GM23338 (cell line): ENCODE measurements around the gene CADPS. TPM values are rescaled to one million over a fixed set of nuclear protein-coding genes. Genes with fewer than 3 reads are reported as not detected.

Experiments
- ATAC-seq: fragments of 200-7000 bp; cut with Tn5 transposase; 3 replicates; pipeline ENCODE4 v1.9.1; 2020
- DNase-seq: peaks from one replicate; pipeline ENCODE4 v3.0.0-alpha.2; 2015; ENCODE audit warnings: low spot score
- H2AFZ ChIP-seq: fragments of 200-600 bp; sonication (generic); 2 replicates; pipeline ENCODE4 v1.8.0; 2016; ENCODE audit warnings: antibody characterized with exemption, mild to moderate bottlenecking, moderate library complexity
- H3F3A ChIP-seq: fragments of 200-600 bp; sonication (generic); replicated peaks from 2 replicates; pipeline ENCODE4 v1.8.0; 2017; ENCODE audit warnings: antibody characterized with exemption, mixed run types, low read depth
- H3K27ac ChIP-seq: fragments of 200-600 bp; sonication (generic); 2 replicates; pipeline ENCODE4 v1.6.1; 2016; ENCODE audit warnings: low read depth
- H3K27me3 ChIP-seq: fragments of 200-600 bp; sonication (generic); 2 replicates; pipeline ENCODE4 v1.8.0; 2016; ENCODE audit warnings: mild to moderate bottlenecking, mixed run types, moderate library complexity; ENCODE audit not compliant: insufficient read depth
- H3K36me3 ChIP-seq: fragments of 200-600 bp; sonication (generic); 2 replicates; pipeline ENCODE4 v1.8.0; 2016; ENCODE audit warnings: mild to moderate bottlenecking; ENCODE audit not compliant: insufficient read depth
- H3K4me1 ChIP-seq: fragments of 200-600 bp; sonication (generic); 2 replicates; pipeline ENCODE4 v1.8.0; 2016; ENCODE audit warnings: mild to moderate bottlenecking, moderate library complexity; ENCODE audit not compliant: insufficient read depth
- H3K4me2 ChIP-seq: fragments of 200-600 bp; sonication (generic); 2 replicates; pipeline ENCODE4 v1.7.1; 2017; ENCODE audit warnings: mixed run types
- H3K4me3 ChIP-seq: fragments of 200-600 bp; sonication (generic); 2 replicates; pipeline ENCODE4 v1.6.1; 2016; ENCODE audit warnings: mixed run types
- H3K79me2 ChIP-seq: fragments of 200-600 bp; sonication (generic); replicated peaks from 2 replicates; pipeline ENCODE4 v1.8.0; 2017; ENCODE audit warnings: mild to moderate bottlenecking; ENCODE audit not compliant: insufficient read depth
- H3K9me2 ChIP-seq: fragments of 200-600 bp; sonication (generic); 2 replicates; pipeline ENCODE4 v1.8.0; 2017; ENCODE audit not compliant: insufficient read depth
- H4K20me1 ChIP-seq: fragments of 200-600 bp; sonication (generic); replicated peaks from 2 replicates; pipeline ENCODE4 v1.8.0; 2017; ENCODE audit warnings: mild to moderate bottlenecking; ENCODE audit not compliant: insufficient read depth
- H3K27ac Mint-ChIP-seq: 2 replicates; pipeline ENCODE4 v1.8.0; 2020; ENCODE audit warnings: inconsistent platforms, mild to moderate bottlenecking, moderate library complexity, mixed read lengths
- H3K27me3 Mint-ChIP-seq: 3 replicates; pipeline ENCODE4 v1.8.0; 2022; ENCODE audit warnings: low read depth, mild to moderate bottlenecking, moderate library complexity, mixed read lengths, inconsistent platforms; ENCODE audit not compliant: insufficient read depth, poor library complexity
- H3K36me3 Mint-ChIP-seq: 3 replicates; pipeline ENCODE4 v1.8.0; 2021; ENCODE audit warnings: low read depth, mild to moderate bottlenecking, inconsistent platforms, moderate library complexity, mixed read lengths
- H3K4me1 Mint-ChIP-seq: 3 replicates; pipeline ENCODE4 v1.8.0; 2020; ENCODE audit warnings: mild to moderate bottlenecking, inconsistent platforms, mixed read lengths
- H3K4me3 Mint-ChIP-seq: 3 replicates; pipeline ENCODE4 v1.8.0; 2021; ENCODE audit warnings: moderate library complexity, mild to moderate bottlenecking, inconsistent platforms, mixed read lengths
- H3K9me3 Mint-ChIP-seq: 3 replicates; pipeline ENCODE4 v1.8.0; 2020; ENCODE audit warnings: moderate library complexity, mild to moderate bottlenecking, inconsistent platforms, mixed read lengths
- CREB1 ChIP-seq: fragments of 250-450 bp; sonication (Bioruptor Pico); IDR thresholded peaks from 2 replicates; pipeline ENCODE4 v1.5.0; 2020; ENCODE audit warnings: low read depth, mild to moderate bottlenecking, moderate library complexity
- ETS1 ChIP-seq: IDR thresholded peaks from 2 replicates; pipeline ENCODE4 v1.6.1; 2016; ENCODE audit warnings: antibody characterized with exemption
- JUNB ChIP-seq: IDR thresholded peaks from one replicate; pipeline ENCODE4 v1.6.1; 2016; ENCODE audit warnings: antibody characterized with exemption; ENCODE audit not compliant: unreplicated experiment
- NANOG ChIP-seq: IDR thresholded peaks from 2 replicates; pipeline ENCODE4 v1.6.1; 2016; ENCODE audit warnings: antibody characterized with exemption, borderline replicate concordance
- POLR2AphosphoS5 ChIP-seq: IDR thresholded peaks from 2 replicates; pipeline ENCODE4 v1.6.1; 2016; ENCODE audit warnings: antibody characterized with exemption, low read depth
- REST ChIP-seq: IDR thresholded peaks from one replicate; pipeline ENCODE4 v1.6.1; 2018; ENCODE audit warnings: antibody characterized with exemption; ENCODE audit not compliant: unreplicated experiment
- STAT1 ChIP-seq: IDR thresholded peaks from one replicate; pipeline ENCODE4 v1.6.1; 2016; ENCODE audit warnings: antibody characterized with exemption; ENCODE audit not compliant: unreplicated experiment
- ZNF114 ChIP-seq: fragments of 250-450 bp; sonication (Bioruptor Pico); IDR thresholded peaks from 2 replicates; pipeline ENCODE4 v1.5.0; 2020; ENCODE audit warnings: mild to moderate bottlenecking, moderate library complexity
- ZNF331 ChIP-seq: fragments of 250-450 bp; sonication (Bioruptor Pico); IDR thresholded peaks from 2 replicates; pipeline ENCODE4 v1.5.0; 2020; ENCODE audit warnings: low read depth, mild to moderate bottlenecking, moderate library complexity
- ZNF462 ChIP-seq: fragments of 250-450 bp; sonication (Bioruptor Pico); IDR thresholded peaks from 2 replicates; pipeline ENCODE4 v1.5.0; 2020; ENCODE audit warnings: mild to moderate bottlenecking, moderate library complexity
- polyA plus RNA-seq: library from polyadenylated mRNA; unstranded; fragments of >200 nt; fragmentation: Nextera tagmentation; extraction: Ambion mirVana; gene quantifications from 2 replicates; pipeline ENCODE4 v1.2.1, GENCODE V29; 2016
- total RNA-seq: library from RNA; depleted of rRNA; stranded (reverse); fragments of >200 nt; shearing (Covaris generic); gene quantifications from 2 replicates; pipeline ENCODE4 v1.2.3, GENCODE V29; 2014

Gene CADPS
- total and polyA plus RNA-seq, 2 experiments from 2014 or later, result 14.7 to 22.0 TPM

- no peak overlapping the region for H3K4me2 ChIP-seq
- H3F3A ChIP-seq, result no peaks in the 10 kb centered on the region
- H3K4me3 Mint-ChIP-seq, result no peak overlapping the region
- H3K4me1 Mint-ChIP-seq, result peaks cover 38% of the 10 kb centered on the region
- H3K79me2 ChIP-seq, result no peaks in the 10 kb centered on the region
- no peaks in the 10 kb centered on the region for H3K36me3 ChIP-seq
- no peak for TF ChIP-seq ZNF462 (CRISPR knock-in tag)
- no peak for TF ChIP-seq POLR2AphosphoS5
- TF ChIP-seq JUNB, result no peak
- TF ChIP-seq ZNF331 (CRISPR knock-in tag), result no peak
- TF ChIP-seq NANOG, result no peak
- no peak for TF ChIP-seq STAT1
- no peak for TF ChIP-seq CREB1 (CRISPR knock-in tag)
- TF ChIP-seq ZNF114 (CRISPR knock-in tag), result no peak
- TF ChIP-seq REST, result no peak
- no peak for TF ChIP-seq ETS1
- no peaks in the 10 kb centered on the region for H3K9me2 ChIP-seq
- no peak overlapping the region for H3K27ac Mint-ChIP-seq
- H3K4me3 ChIP-seq, result no peak overlapping the region
- no peak overlapping the region for H2AFZ ChIP-seq
- no peaks in the 10 kb centered on the region for H3K27me3 ChIP-seq
- H4K20me1 ChIP-seq, result no peaks in the 10 kb centered on the region
- no peaks in the 10 kb centered on the region for H3K9me3 Mint-ChIP-seq
- H3K27ac ChIP-seq, result no peak overlapping the region
- peaks cover 2% of the 10 kb centered on the region for H3K27me3 Mint-ChIP-seq
- peaks cover 28% of the 10 kb centered on the region for H3K4me1 ChIP-seq
- ATAC-seq, result no peak
- DNase-seq, result no peak
- H3K36me3 Mint-ChIP-seq, result no peaks in the 10 kb centered on the region
Observed at GRCh38 chr3:62551556-62551955, 323.7 kb downstream of the CADPS start.
